Esophagus (tissue), 2 donors: Measurements from ENCODE around the gene RAG1. TPM values are rescaled to one million over a fixed set of nuclear protein-coding genes. Genes with fewer than 3 reads are reported as not detected.

Experiments
- H3K27ac ChIP-seq, 2 donors: one replicate each; pipeline ENCODE4 v1.5.1; 2013; ENCODE audit warnings: low read depth in 2 of 2, mild to moderate bottlenecking in 2 of 2, inconsistent platforms in 1 of 2, low read length in 1 of 2, moderate library complexity in 1 of 2
- H3K27me3 ChIP-seq, 2 donors: one replicate each; pipeline ENCODE4 v1.6.1; 2013; ENCODE audit warnings: low read length in 2 of 2, control low read depth in 1 of 2, mild to moderate bottlenecking in 1 of 2; ENCODE audit not compliant: insufficient read depth in 2 of 2, control insufficient read depth in 1 of 2
- H3K36me3 ChIP-seq, 2 donors: one replicate each; pipeline ENCODE4 v1.6.1; 2013; ENCODE audit warnings: low read length in 1 of 2; ENCODE audit not compliant: control insufficient read depth in 2 of 2, insufficient read depth in 2 of 2
- H3K4me1 ChIP-seq, 2 donors: one replicate each; pipeline ENCODE4 v1.6.1; 2013; ENCODE audit warnings: low read length in 1 of 2; ENCODE audit not compliant: control insufficient read depth in 2 of 2, insufficient read depth in 2 of 2
- H3K4me3 ChIP-seq, 2 donors: one replicate each; pipeline ENCODE4 v1.5.1; 2013; ENCODE audit warnings: low read length in 2 of 2, mild to moderate bottlenecking in 2 of 2, low read depth in 1 of 2, moderate library complexity in 1 of 2
- H3K9me3 ChIP-seq, 2 donors: one replicate each; pipeline ENCODE4 v1.6.1; 2013; ENCODE audit warnings: mild to moderate bottlenecking in 2 of 2, low read depth in 1 of 2, low read length in 1 of 2, moderate library complexity in 1 of 2; ENCODE audit not compliant: control insufficient read depth in 2 of 2, insufficient read depth in 1 of 2
- WGBS, 2 donors: extraction: QIAGEN DNeasy Blood & Tissue Kit; methylation state at CpG; one replicate each; pipeline ENCODE4 v1.1.7; 2013; 5-methylcytosine and 5-hydroxymethylcytosine counted together
- polyA plus RNA-seq, 2 donors: library from polyadenylated mRNA; stranded (reverse); fragments of 200-250 nt; gene quantifications; one replicate each; pipeline ENCODE4 v1.2.3, GENCODE V29; 2013
- donor health status: healthy with polysubstance abuse.
- donor health status: Bipolar disorder and iron deficiency.

Gene RAG1
- polyA plus RNA-seq, 2 donors, result 0.18 to 0.29 TPM

DNA sequence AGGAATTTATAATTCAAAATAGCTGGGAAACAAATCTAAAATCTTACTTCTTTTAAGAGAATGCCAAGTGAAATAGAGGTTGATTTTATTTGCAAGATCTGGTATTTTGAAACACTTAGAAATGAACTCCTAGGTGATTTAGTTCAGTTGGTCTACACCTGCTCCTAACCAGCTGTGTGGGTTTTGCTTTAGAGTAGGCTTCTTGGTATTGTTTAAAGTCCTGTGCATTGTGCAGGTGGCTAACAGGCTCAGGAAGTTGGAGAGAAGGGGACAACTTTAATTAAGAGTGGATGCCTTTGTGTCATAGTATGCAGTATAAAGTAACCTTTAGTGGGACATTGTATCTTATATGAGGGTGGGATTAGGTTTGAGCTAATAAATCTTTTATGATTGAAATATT is 34.3 kb downstream of the RAG1 start:
- H3K27me3 ChIP-seq, result no peaks in the 10 kb centered on the region
- no peaks in the 10 kb centered on the region for H3K36me3 ChIP-seq
- no peaks in the 10 kb centered on the region for H3K4me1 ChIP-seq
- no peak overlapping the region for H3K27ac ChIP-seq
- no peak overlapping the region for H3K4me3 ChIP-seq
- no peaks in the 10 kb centered on the region for H3K9me3 ChIP-seq

DNA sequence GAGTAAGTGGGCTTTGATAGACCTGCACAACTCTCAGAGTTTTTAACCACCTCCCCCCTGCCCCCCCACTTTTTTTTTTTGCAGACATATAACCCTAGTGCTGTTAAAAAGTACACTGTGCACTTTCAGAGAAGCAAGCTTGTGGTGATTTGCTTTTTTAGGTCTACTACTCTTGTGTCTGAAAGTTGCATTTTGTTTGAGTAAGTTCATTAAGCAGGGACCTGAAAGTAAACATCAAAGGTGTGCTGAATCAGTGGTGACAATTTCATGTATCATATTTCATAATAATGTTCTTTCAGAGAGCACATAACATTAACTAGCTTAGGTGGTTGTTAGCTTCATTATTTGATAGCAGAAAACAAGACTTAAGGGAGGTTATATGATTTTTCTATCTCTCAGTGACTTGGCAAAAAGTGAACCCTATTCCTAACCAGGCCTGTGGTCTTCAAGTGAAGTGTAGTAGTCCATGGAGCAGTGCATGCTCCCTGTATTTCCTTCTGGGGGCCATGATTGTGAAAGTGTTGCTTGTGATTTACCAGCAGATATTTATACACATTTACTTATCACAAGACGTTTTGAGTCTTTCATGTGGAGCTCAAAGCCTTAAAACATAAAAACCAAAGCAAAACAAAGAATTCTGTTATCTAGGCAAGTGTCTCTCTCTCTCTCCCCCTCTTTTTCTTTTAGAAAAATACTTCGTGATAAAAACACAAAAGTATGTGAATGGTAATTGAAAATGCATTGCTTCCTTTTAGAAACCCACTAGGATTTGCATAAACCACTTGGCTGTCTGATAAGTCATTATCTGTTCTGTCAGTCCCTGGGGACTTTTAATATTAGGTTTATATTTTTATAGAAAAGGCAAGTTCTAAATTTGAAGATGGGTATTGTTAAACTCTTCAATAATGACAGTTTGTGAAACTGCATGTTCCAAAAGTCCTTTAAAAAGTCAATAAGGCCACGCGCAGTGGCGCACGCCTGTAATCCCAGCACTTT is 37.7 kb downstream of the RAG1 start:
- no peaks in the 10 kb centered on the region for H3K9me3 ChIP-seq
- 81 to 82% methylated on average over 6 of the region's 6 CpGs for WGBS, 2 donors
- no peaks in the 10 kb centered on the region for H3K36me3 ChIP-seq
- H3K4me1 ChIP-seq, result no peaks in the 10 kb centered on the region
- no peaks in the 10 kb centered on the region for H3K27me3 ChIP-seq
- no peak overlapping the region for H3K4me3 ChIP-seq
- H3K27ac ChIP-seq, result no peak overlapping the region

DNA sequence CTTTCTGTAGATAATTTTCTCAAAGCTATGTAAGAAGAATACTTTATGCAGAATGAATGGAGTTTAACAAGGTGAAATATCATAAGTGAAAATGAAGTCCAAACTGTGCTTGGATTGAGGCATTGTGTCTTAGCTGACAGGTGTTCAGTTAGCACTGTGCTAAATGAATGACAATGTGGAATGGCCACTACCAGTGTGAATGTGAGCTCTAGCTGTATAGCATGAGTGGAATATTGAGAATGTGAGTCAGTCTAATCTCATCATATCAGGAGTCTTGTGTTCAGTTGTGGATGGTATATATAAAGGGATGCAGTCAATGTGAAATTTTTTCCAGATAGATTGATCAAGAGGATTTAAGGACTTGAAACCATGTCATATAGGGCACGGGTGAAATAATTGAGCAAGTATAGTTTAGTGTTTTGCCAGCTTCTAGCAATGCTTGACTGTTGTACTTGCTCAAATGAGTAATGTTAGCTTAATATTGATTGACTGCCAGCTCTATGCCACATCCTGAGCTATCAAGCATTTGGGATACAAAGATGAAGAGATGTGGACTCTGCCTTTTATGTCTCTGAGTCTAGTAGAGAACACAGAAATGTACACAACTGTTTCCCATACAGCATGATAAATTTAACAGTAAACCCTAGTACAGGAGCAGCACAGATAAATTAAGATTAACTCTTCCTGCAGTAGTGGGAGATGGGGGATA is 40.8 kb downstream of the RAG1 start:
- Histone ChIP-seq H3K36me3 (no peaks in the 10 kb centered on the region), H3K4me3 (no peak overlapping the region), H3K4me1 (no peaks in the 10 kb centered on the region), H3K27me3 (no peaks in the 10 kb centered on the region), H3K9me3 (no peaks in the 10 kb centered on the region), H3K27ac (no peak overlapping the region)
- 75 to 76% methylated on average over 1 of the region's 1 CpG for WGBS, 2 donors

DNA sequence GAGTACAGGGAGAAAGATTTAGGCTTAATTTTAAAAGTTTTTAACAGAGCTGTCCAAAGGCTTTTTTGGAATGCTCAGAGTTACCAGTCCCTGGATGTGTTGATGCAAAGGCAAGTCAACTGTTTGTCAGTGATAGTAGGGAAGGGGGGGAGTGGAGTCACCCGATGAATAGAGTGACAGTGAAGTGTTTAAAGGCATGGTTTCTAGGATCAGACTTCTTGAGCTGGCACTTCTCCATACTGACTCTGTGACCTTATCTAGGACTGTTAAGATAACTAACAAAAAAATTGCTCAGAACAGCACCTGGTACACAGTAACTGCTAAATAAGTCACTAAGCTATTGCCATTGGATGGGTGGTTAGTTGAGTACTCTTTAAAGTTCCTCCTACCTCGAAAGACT is 41.6 kb downstream of the RAG1 start:
- no peaks in the 10 kb centered on the region for H3K4me1 ChIP-seq
- H3K4me3 ChIP-seq, result no peak overlapping the region
- H3K27ac ChIP-seq, result no peak overlapping the region
- no peaks in the 10 kb centered on the region for H3K27me3 ChIP-seq
- no peaks in the 10 kb centered on the region for H3K36me3 ChIP-seq
- no peaks in the 10 kb centered on the region for H3K9me3 ChIP-seq
- WGBS, 2 donors, result 49 to 69% methylated on average over 2 of the region's 2 CpGs

DNA sequence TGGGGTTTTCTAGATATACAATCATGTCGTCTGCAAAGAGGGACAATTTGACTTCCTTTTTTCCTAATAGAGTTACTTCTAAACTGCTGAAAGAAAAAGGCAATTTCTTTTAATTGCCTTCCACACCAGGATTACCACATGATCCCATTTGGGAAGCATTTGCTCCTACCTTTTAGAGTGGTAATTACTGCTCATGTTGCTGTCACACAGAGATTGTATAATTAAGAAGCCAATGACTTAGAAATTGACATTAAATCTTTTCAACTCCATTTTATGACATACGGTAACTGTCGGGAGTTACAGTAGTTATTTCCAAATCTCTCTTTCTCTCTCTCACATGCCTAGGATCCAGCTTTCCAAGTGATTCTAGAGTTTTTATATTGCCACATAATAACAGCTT is 48.0 kb downstream of the RAG1 start:
- Histone ChIP-seq H3K4me3 (no peak overlapping the region), H3K27ac (no peak overlapping the region), H3K9me3 (no peaks in the 10 kb centered on the region), H3K27me3 (no peaks in the 10 kb centered on the region), H3K4me1 (no peaks in the 10 kb centered on the region), H3K36me3 (no peaks in the 10 kb centered on the region)
- WGBS, 2 donors, result 83 to 84% methylated on average over 3 of the region's 3 CpGs

DNA sequence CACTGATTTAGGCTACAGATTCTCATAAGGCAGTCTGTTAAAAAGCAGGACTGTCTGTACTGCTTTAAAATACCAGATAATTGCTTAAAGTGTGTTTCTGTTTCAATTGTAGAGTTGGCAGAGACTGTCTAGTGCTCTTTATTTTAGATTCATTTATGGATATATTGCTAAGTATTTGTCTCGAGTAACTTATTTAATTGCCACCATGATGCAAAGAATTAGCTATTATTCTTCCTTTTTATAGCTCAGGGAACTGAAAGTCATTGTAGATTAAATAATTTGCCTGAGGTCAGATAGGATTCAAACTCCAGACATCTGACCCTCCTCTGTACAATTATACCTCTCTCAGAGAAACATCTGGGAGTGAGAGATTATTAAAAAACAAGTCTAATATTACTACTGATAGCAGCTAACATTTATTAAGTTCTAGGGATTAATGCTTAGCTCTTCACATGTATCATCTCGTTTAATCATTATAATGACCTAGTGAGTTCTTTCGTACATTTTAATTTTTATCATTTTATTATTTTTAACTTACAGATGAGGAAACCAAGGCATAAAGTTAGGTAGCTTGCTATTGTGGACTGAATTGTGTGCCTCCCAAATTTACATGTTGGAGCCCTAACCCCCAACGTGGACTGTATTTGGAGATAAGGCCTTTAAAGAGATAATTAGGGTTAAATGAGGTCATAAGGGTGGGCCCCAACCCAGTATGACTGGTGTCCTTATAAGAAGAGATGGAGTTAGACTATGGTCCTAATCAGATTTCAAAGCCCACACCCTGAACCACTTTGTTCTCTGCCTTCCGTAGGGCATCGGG is 49.9 kb downstream of the RAG1 start:
- no peaks in the 10 kb centered on the region for H3K9me3 ChIP-seq
- no peaks in the 10 kb centered on the region for H3K4me1 ChIP-seq
- H3K27me3 ChIP-seq, result no peaks in the 10 kb centered on the region
- WGBS, 2 donors, result 87 to 89% methylated on average over 6 of the region's 6 CpGs
- no peak overlapping the region for H3K27ac ChIP-seq
- H3K36me3 ChIP-seq, result no peaks in the 10 kb centered on the region
- no peak overlapping the region for H3K4me3 ChIP-seq

DNA sequence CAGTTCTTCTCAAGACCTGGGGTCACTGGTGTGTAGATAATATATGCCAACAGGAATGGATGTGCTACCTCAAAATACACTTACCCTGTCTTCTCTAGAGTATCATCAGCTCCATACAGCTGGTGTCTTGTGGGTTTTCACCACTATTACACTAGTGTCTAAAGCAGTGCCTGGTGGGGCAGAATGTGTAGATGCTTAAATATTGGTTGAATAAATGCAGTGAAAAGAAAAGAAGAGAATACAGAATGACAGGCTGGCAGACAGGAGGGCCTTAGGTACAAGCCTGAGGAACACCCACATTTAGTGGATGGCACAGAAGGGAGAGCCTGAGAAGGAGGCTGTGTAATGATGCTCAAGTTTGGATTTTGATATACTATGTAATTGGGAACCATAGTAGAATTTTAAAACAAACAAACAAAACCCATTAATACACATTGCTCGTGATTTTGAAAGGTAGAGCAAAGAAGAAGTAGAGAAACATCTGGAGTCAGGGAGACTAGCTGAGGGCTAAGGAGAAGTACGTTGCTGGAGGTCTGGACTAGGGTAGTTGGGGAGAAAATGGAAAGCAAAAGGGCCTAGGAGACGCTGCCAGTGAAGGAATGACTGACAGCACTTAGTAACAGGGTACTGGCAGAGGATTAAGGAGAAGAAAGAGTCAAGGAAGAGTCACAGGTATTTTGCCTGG is 50.7 kb downstream of the RAG1 start:
- no peaks in the 10 kb centered on the region for H3K27me3 ChIP-seq
- no peak overlapping the region for H3K4me3 ChIP-seq
- no peaks in the 10 kb centered on the region for H3K9me3 ChIP-seq
- H3K36me3 ChIP-seq, result no peaks in the 10 kb centered on the region
- no peak overlapping the region for H3K27ac ChIP-seq
- H3K4me1 ChIP-seq, result no peaks in the 10 kb centered on the region
- 69 to 82% methylated on average over 3 of the region's 3 CpGs for WGBS, 2 donors

DNA sequence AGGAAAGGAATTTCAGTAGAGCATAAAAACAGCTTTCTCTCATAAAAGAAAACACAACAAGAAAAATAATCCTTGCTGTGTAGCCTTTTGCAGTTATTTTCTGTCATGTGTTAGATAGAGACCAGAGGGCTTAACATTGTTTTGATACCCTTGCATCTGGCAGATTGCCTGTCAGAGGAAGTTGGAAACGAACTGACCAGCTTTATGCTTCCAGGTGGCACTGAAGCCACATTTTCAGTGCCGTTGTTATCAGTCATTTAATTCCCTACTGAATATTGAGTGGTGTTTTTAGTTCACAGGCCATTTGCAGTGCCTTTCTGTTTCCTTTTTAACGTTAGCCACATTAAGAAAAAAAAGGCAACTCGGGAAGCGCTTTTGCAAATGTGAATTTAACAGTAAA is 51.7 kb downstream of the RAG1 start:
- no peaks in the 10 kb centered on the region for H3K4me1 ChIP-seq
- H3K9me3 ChIP-seq, result no peaks in the 10 kb centered on the region
- no peak overlapping the region for H3K27ac ChIP-seq
- no peak overlapping the region for H3K4me3 ChIP-seq
- H3K36me3 ChIP-seq, result no peaks in the 10 kb centered on the region
- 32 to 44% methylated on average over 5 of the region's 5 CpGs for WGBS, 2 donors
- H3K27me3 ChIP-seq, result no peaks in the 10 kb centered on the region

DNA sequence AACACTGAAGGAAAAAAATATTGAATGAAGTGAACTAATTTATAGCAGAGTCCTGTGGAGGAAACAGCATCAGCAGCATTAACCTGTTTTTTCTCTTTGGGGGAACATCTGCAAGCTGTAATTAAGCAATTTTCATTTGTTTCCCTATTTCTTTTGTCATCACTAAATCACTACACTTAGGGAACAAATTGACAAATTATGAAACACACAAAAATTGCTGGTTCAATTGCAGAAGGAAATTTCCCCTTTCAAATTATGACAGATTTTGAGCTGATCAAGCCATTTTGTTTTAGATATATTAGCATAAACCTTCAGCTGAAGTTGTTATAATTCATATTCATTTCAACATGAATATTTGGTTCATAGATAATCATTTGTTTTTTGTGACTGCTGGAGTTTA is 52.4 kb downstream of the RAG1 start:
- H3K36me3 ChIP-seq, result no peaks in the 10 kb centered on the region
- H3K4me3 ChIP-seq, result no peak overlapping the region
- no peaks in the 10 kb centered on the region for H3K4me1 ChIP-seq
- H3K27ac ChIP-seq, result no peak overlapping the region
- no peaks in the 10 kb centered on the region for H3K9me3 ChIP-seq
- no peaks in the 10 kb centered on the region for H3K27me3 ChIP-seq
